Measurements from ENCODE around the gene CRELD2. TPM values are rescaled to one million over a fixed set of nuclear protein-coding genes. Genes with fewer than 3 reads are reported as not detected.
A peak's percentile ranks its signal among the peaks of the same experiment; 100 is the strongest.

CRELD2 gene
- total RNA-seq, 1 donor from 2014 or later, result 54.9 TPM

GRCh38 chr22:49935561-49935960, 17.1 kb downstream of the CRELD2 start:
- H3K4me1 Mint-ChIP-seq (ENCODE audit: unreplicated experiment), result peaks cover 25% of the 10 kb centered on the region
- H3K27ac Mint-ChIP-seq (ENCODE audit: unreplicated experiment), result no peak overlapping the region
- no peak for DNase-seq (ENCODE audit: extremely low spot score, unreplicated experiment)
- no peaks in the 10 kb centered on the region for H3K9me3 Mint-ChIP-seq (ENCODE audit: unreplicated experiment)
- no peaks in the 10 kb centered on the region for H3K27me3 Mint-ChIP-seq (ENCODE audit: unreplicated experiment)
- TF ChIP-seq CTCF (IDR thresholded peaks at IDR 0.05), result no peak
- no peak overlapping the region for H3K4me3 Mint-ChIP-seq (ENCODE audit: unreplicated experiment)
- no peaks in the 10 kb centered on the region for H3K36me3 Mint-ChIP-seq (ENCODE audit: unreplicated experiment)

GRCh38 chr22:49936018-49936972, 17.9 kb downstream of the CRELD2 start:
- DNase-seq (ENCODE audit: extremely low spot score, unreplicated experiment), result no peak
- H3K9me3 Mint-ChIP-seq (ENCODE audit: unreplicated experiment), result no peaks in the 10 kb centered on the region
- peaks cover 20% of the 10 kb centered on the region for H3K4me1 Mint-ChIP-seq (ENCODE audit: unreplicated experiment)
- H3K27ac Mint-ChIP-seq (ENCODE audit: unreplicated experiment), result peak overlapping the region; percentile 18
- no peaks in the 10 kb centered on the region for H3K27me3 Mint-ChIP-seq (ENCODE audit: unreplicated experiment)
- H3K36me3 Mint-ChIP-seq (ENCODE audit: unreplicated experiment), result no peaks in the 10 kb centered on the region
- H3K4me3 Mint-ChIP-seq (ENCODE audit: unreplicated experiment), result peak overlapping the region; percentile 38
- no peak for TF ChIP-seq CTCF (IDR thresholded peaks at IDR 0.05)

GRCh38 chr22:49936973-49937757, 18.7 kb downstream of the CRELD2 start:
- Mint-ChIP-seq H3K36me3 (ENCODE audit: unreplicated experiment) (no peaks in the 10 kb centered on the region), H3K4me1 (ENCODE audit: unreplicated experiment) (peaks cover 19% of the 10 kb centered on the region), H3K9me3 (ENCODE audit: unreplicated experiment) (no peaks in the 10 kb centered on the region), H3K27ac (ENCODE audit: unreplicated experiment) (no peak overlapping the region), H3K27me3 (ENCODE audit: unreplicated experiment) (no peaks in the 10 kb centered on the region), H3K4me3 (ENCODE audit: unreplicated experiment) (peak overlapping the region; percentile 38)
- no peak for TF ChIP-seq CTCF (IDR thresholded peaks at IDR 0.05)
- DNase-seq (ENCODE audit: extremely low spot score, unreplicated experiment), result no peak

- Mint-ChIP-seq H3K27me3 (ENCODE audit: unreplicated experiment) (no peaks in the 10 kb centered on the region), H3K27ac (ENCODE audit: unreplicated experiment) (no peak overlapping the region), H3K36me3 (ENCODE audit: unreplicated experiment) (no peaks in the 10 kb centered on the region), H3K4me3 (ENCODE audit: unreplicated experiment) (no peak overlapping the region), H3K4me1 (ENCODE audit: unreplicated experiment) (peaks cover 19% of the 10 kb centered on the region), H3K9me3 (ENCODE audit: unreplicated experiment) (no peaks in the 10 kb centered on the region)
- DNase-seq (ENCODE audit: extremely low spot score, unreplicated experiment), result no peak
- TF ChIP-seq CTCF (IDR thresholded peaks at IDR 0.05), result no peak
Measured at GRCh38 chr22:49937758-49938564, 19.5 kb downstream of the CRELD2 start.

Measured in osteocyte (in vitro differentiated cells).